Measurements from ENCODE around the gene SLC37A1. TPM values are rescaled to one million over a fixed set of nuclear protein-coding genes. Genes with fewer than 3 reads are reported as not detected.

SLC37A1 gene
- total RNA-seq, 1 experiment from 2014 or later = 37.7 TPM

DNA sequence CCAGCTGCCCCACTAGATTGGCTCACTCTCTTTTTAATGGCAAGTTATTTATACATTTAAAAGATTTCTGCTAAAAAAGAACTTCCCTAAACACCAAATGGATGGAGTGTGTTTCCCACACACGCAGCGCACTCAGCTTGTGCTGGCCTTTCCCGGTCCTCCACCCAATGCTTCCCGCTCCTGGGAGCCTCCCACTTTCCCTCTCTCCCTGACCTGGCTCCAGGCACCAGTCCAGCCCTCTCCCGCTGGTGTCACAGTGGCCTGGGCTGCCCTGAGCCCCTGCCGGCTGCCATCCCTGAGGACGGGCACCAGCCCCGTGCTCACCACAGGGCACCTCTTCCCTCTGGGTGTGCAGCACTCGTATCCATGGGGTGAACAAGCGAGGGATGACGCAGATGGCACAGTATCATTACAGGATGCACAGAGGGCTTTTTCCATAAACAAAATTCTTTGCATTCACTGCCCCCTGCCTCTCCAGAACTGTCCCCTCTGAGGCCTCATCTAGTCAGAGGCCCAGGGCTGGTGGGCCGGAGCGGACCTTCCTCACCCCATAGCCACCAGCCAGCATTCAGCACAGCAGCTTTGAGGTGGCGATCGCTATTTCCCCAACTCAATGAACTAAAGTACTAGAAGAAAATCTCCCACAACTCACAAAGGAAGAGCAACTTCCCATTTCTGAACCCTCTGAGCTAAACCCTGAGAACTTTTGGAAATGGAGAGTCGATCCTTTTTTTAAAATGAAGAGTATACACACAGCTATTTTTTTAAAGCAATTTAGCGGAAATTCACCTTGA is 68.5 kb downstream of the SLC37A1 start:
- no CpG with 5 or more reads among the region's 17 CpGs for WGBS (ENCODE audit: extremely low coverage, insufficient read length, low lambda C conversion rate)
- Histone ChIP-seq H2AFZ (ENCODE audit: low read length) (no peak overlapping the region), H3K27ac (ENCODE audit: insufficient read length, low read depth, low read length) (no peak overlapping the region)

More for the DNA sequence above, 68.5 kb downstream of the SLC37A1 start:
- Mint-ChIP-seq H3K9me3 (peaks cover 2 to 9% of the 10 kb centered on the region in 2 experiments; a peak in 4 of 5 replicates), H3K36me3 (ENCODE audit: insufficient read depth in 1 of 3, low read depth in 3 of 3) (peaks cover 9 to 16% (median 15%) of the 10 kb centered on the region in 3 experiments), H3K27me3 (ENCODE audit: low read depth) (peaks cover 5% of the 10 kb centered on the region), H3K27ac (no peak overlapping the region; a peak in 1 of 7 replicates), H3K4me1 (peaks cover 0 to 4% of the 10 kb centered on the region in 2 experiments; a peak in 1 of 4 replicates), H3K4me3 (no peak overlapping the region)
- Histone ChIP-seq H3K79me2 (ENCODE audit: insufficient read depth, low read length) (no peaks in the 10 kb centered on the region), H2AK5ac (ENCODE audit: insufficient read length, low read length) (no peak overlapping the region), H3K14ac (ENCODE audit: insufficient read depth, low read length) (no peak overlapping the region), H2BK15ac (ENCODE audit: low read depth, low read length) (no peak overlapping the region), H3K79me1 (ENCODE audit: insufficient read depth, low read depth, low read length, poor library complexity, severe bottlenecking) (no peaks in the 10 kb centered on the region), H3K27me3 (ENCODE audit: insufficient read depth, low read length) (no peaks in the 10 kb centered on the region), H3K9ac (ENCODE audit: extremely low read depth, insufficient read length, low read length) (no peak overlapping the region), H3K9me3 (ENCODE audit: control insufficient read depth, low read depth, low read length) (no peaks in the 10 kb centered on the region), H3K4me1 (ENCODE audit: insufficient read depth, low read length) (no peaks in the 10 kb centered on the region), H4K8ac (replicated peaks; ENCODE audit: insufficient read length, low read depth, low read length) (no peak overlapping the region), H2BK12ac (ENCODE audit: insufficient read length, low read depth, low read length) (no peak overlapping the region), H3K18ac (ENCODE audit: insufficient read length, low read depth, low read length) (no peak overlapping the region), H3K56ac (ENCODE audit: insufficient read length, low read depth, low read length) (no peak overlapping the region), H3K4me2 (ENCODE audit: insufficient read depth, insufficient read length, low read length) (no peak overlapping the region), H2BK20ac (ENCODE audit: low read depth, low read length, poor library complexity, severe bottlenecking) (no peak overlapping the region), H3T11ph (ENCODE audit: low read length) (no peak overlapping the region), H3K23me2 (ENCODE audit: insufficient read length, low read depth, low read length, poor library complexity, severe bottlenecking) (peaks cover 3% of the 10 kb centered on the region), H2BK120ac (ENCODE audit: low read depth, low read length, poor library complexity, severe bottlenecking) (no peak overlapping the region), H4K5ac (ENCODE audit: insufficient read length, low read depth, low read length) (no peak overlapping the region), H3K23ac (ENCODE audit: insufficient read length, low read depth, low read length) (no peak overlapping the region), H4K20me1 (ENCODE audit: control insufficient read depth, insufficient read depth, insufficient read length) (no peaks in the 10 kb centered on the region), H2BK5ac (ENCODE audit: insufficient read length, low read length) (no peak overlapping the region), H4K91ac (ENCODE audit: insufficient read length, low read depth, low read length) (no peak overlapping the region), H3K4ac (ENCODE audit: low read depth, low read length) (no peak overlapping the region)
- DNase-seq = no peak
- TF ChIP-seq, protein P1, sequence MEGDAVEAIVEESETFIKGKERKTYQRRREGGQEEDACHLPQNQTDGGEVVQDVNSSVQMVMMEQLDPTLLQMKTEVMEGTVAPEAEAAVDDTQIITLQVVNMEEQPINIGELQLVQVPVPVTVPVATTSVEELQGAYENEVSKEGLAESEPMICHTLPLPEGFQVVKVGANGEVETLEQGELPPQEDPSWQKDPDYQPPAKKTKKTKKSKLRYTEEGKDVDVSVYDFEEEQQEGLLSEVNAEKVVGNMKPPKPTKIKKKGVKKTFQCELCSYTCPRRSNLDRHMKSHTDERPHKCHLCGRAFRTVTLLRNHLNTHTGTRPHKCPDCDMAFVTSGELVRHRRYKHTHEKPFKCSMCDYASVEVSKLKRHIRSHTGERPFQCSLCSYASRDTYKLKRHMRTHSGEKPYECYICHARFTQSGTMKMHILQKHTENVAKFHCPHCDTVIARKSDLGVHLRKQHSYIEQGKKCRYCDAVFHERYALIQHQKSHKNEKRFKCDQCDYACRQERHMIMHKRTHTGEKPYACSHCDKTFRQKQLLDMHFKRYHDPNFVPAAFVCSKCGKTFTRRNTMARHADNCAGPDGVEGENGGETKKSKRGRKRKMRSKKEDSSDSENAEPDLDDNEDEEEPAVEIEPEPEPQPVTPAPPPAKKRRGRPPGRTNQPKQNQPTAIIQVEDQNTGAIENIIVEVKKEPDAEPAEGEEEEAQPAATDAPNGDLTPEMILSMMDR (conservative IDR thresholded peaks at IDR 0.05) = no peak
